GM19099 (cell line): ENCODE results near the gene PLBD1.

ENCODE experiments used
- POLR2A ChIP-seq: IDR thresholded peaks from 3 replicates; pipeline ENCODE4 v1.6.1; 2011; ENCODE audit warnings: low read depth; ENCODE audit not compliant: insufficient read length; ENCODE audit errors: extremely low read depth

PLBD1 gene

GRCh38 chr12:14577344-14577743 lies 9.7 kb upstream of the PLBD1 start:
- no peak for TF ChIP-seq POLR2A

- no peak for TF ChIP-seq POLR2A
These were observed 9.2 kb upstream of the PLBD1 start for GRCh38 chr12:14576896-14577295.

GRCh38 chr12:14575585-14575984 lies 7.9 kb upstream of the PLBD1 start:
- TF ChIP-seq POLR2A, result no peak

- TF ChIP-seq POLR2A, result no peak
These were observed 5.4 kb upstream of the PLBD1 start for GRCh38 chr12:14573118-14573517.

GRCh38 chr12:14572401-14572800 lies 4.7 kb upstream of the PLBD1 start:
- no peak for TF ChIP-seq POLR2A

GRCh38 chr12:14571779-14572178 lies 4.1 kb upstream of the PLBD1 start:
- TF ChIP-seq POLR2A, result no peak

- TF ChIP-seq POLR2A, result no peak
These were observed 2.5 kb upstream of the PLBD1 start for GRCh38 chr12:14570231-14570630.

- no peak for TF ChIP-seq POLR2A
These were observed 3.2 kb downstream of the PLBD1 start for GRCh38 chr12:14564336-14564959.

GRCh38 chr12:14563046-14563445 lies 4.6 kb downstream of the PLBD1 start:
- TF ChIP-seq POLR2A, result no peak

- TF ChIP-seq POLR2A, result no peak
These were observed 5.4 kb downstream of the PLBD1 start for GRCh38 chr12:14562279-14562678.

- no peak for TF ChIP-seq POLR2A
These were observed 5.9 kb downstream of the PLBD1 start for GRCh38 chr12:14561677-14562238.

GRCh38 chr12:14560904-14561574 lies 6.6 kb downstream of the PLBD1 start:
- TF ChIP-seq POLR2A, result no peak

- no peak for TF ChIP-seq POLR2A
These were observed 9.2 kb downstream of the PLBD1 start for GRCh38 chr12:14558473-14558959.

- TF ChIP-seq POLR2A, result no peak
These were observed 9.7 kb downstream of the PLBD1 start for GRCh38 chr12:14557966-14558365.

- no peak for TF ChIP-seq POLR2A
These were observed 13.2 kb downstream of the PLBD1 start for GRCh38 chr12:14554281-14555007.

- no peak for TF ChIP-seq POLR2A
These were observed 19.1 kb downstream of the PLBD1 start for GRCh38 chr12:14548609-14549008.

GRCh38 chr12:14547571-14547970 lies 20.1 kb downstream of the PLBD1 start:
- no peak for TF ChIP-seq POLR2A
